BJ (cell line): ENCODE results near the gene SRSF4. TPM values are rescaled to one million over a fixed set of nuclear protein-coding genes. Genes with fewer than 3 reads are reported as not detected.
A peak's percentile ranks its signal among the peaks of the same experiment; 100 is the strongest.

Experiments
- CTCF ChIA-PET: fragments of 350-600 bp; formaldehyde crosslinking; extraction: SDS; loops from one replicate; lab custom pipeline; 2021; ENCODE audit warnings: antibody characterized with exemption, inconsistent platforms; lab: Yijun Ruan, JAX
- POLR2A ChIA-PET: fragments of 300-600 bp; sonication (Branson Sonifier 250); formaldehyde crosslinking; extraction: SDS; loops from one replicate; lab custom pipeline; 2021; ENCODE audit warnings: antibody characterized with exemption; lab: Charles Lee
- DNase-seq: peaks from one replicate; pipeline ENCODE4 v3.0.0-alpha.2; 2011; ENCODE audit warnings: low read depth
- H3K27me3 ChIP-seq: 2 replicates; pipeline ENCODE4 v1.6.0; 2011; ENCODE audit warnings: low read length; ENCODE audit not compliant: control insufficient read depth, insufficient read depth
- H3K36me3 ChIP-seq: 2 replicates; pipeline ENCODE4 v1.5.1; 2011; ENCODE audit warnings: low read length; ENCODE audit not compliant: control insufficient read depth, insufficient read depth
- H3K4me3 ChIP-seq: 2 replicates; pipeline ENCODE4 v1.5.1; 2011; ENCODE audit warnings: low read depth, mild to moderate bottlenecking, control low read depth, low read length
- polyA plus RNA-seq: library from polyadenylated mRNA; depleted of rRNA; stranded (reverse); fragments of >200 nt; gene quantifications from 2 replicates; pipeline ENCODE4 v1.2.3, GENCODE V29; 2011
- TF ChIP-seq, protein P1 (sequence below): IDR thresholded peaks from 2 replicates; pipeline ENCODE4 v1.5.1; 2011; ENCODE audit warnings: low read depth, mild to moderate bottlenecking, control low read depth, inconsistent platforms, low read length, moderate library complexity; ENCODE audit not compliant: insufficient read depth

The SRSF4 gene
- polyA plus RNA-seq, 1 experiment, result 19.6 TPM

DNA sequence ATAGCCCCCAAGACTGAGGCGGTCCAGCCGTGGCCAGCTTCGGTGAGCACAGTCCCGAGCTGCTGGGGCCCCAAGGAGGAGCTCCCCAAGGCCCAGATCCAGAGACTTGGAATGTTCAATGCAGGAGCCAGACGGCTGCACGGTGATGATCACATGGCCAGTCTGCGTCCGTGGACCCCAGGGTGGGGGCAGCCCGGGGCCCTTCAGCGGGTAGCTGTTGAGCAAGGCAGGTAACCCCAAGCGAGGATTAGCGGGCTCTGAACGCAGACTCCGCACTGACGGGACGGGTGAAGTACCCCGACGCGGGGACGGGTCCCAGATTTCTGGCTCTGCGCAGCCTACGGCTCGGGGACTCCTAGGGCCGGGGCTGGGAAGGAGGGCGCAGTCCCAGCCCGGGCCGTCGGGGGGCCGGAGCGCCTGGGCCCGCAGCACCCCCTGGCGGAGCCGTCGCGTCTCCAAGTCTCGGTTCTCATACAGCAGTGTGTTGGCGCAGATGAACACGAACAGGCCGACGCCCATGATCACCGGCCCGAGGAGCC lies 60.7 kb downstream of the SRSF4 start:
- Histone ChIP-seq H3K4me3 (no peak overlapping the region), H3K36me3 (peaks cover 7% of the 10 kb centered on the region), H3K27me3 (no peaks in the 10 kb centered on the region)
- DNase-seq, result no peak
- CTCF ChIA-PET, result interaction anchor here (0.7 to 2.9 kb wide), 12 partner anchors 8 to 239 kb away, joined by 3 to 12 read pairs (median 4); partner anchors contain the start of gene SRSF4
- POLR2A ChIA-PET, result no interaction called here
- TF ChIP-seq, protein P1, sequence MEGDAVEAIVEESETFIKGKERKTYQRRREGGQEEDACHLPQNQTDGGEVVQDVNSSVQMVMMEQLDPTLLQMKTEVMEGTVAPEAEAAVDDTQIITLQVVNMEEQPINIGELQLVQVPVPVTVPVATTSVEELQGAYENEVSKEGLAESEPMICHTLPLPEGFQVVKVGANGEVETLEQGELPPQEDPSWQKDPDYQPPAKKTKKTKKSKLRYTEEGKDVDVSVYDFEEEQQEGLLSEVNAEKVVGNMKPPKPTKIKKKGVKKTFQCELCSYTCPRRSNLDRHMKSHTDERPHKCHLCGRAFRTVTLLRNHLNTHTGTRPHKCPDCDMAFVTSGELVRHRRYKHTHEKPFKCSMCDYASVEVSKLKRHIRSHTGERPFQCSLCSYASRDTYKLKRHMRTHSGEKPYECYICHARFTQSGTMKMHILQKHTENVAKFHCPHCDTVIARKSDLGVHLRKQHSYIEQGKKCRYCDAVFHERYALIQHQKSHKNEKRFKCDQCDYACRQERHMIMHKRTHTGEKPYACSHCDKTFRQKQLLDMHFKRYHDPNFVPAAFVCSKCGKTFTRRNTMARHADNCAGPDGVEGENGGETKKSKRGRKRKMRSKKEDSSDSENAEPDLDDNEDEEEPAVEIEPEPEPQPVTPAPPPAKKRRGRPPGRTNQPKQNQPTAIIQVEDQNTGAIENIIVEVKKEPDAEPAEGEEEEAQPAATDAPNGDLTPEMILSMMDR, result peak; percentile 49

DNA sequence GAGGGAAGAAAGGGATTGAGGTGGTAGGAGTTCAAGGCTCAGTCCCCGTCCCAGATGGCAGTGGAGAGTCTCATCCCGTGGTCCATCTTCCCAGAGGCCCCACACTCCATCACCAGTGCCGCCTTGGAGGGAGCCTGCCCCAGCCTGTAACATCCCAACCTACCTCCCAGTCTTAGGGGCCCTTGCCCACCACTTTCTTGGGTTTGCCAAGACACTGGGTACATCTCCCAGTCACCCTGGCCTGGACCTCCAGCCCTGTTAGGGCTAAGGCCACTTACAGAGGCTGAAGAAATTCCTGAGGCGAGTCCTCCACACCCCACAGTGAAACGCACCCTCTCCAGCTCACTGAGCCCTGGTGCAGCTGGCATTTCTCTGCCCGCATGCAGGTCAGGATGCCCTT lies 61.3 kb downstream of the SRSF4 start:
- DNase-seq, result no peak
- H3K36me3 ChIP-seq, result peaks cover 7% of the 10 kb centered on the region
- no peaks in the 10 kb centered on the region for H3K27me3 ChIP-seq
- CTCF ChIA-PET, result interaction anchor here (0.7 to 2.9 kb wide), 5 partner anchors 10 to 82 kb away, joined by 3 to 8 read pairs (median 5); no protein-coding TSS in a partner anchor
- POLR2A ChIA-PET, result interaction anchor here (0.6 kb wide), 1 partner anchor 25 kb away, joined by 6 read pairs; no protein-coding TSS in a partner anchor
- no peak overlapping the region for H3K4me3 ChIP-seq
- TF ChIP-seq, protein P1, result no peak

DNA sequence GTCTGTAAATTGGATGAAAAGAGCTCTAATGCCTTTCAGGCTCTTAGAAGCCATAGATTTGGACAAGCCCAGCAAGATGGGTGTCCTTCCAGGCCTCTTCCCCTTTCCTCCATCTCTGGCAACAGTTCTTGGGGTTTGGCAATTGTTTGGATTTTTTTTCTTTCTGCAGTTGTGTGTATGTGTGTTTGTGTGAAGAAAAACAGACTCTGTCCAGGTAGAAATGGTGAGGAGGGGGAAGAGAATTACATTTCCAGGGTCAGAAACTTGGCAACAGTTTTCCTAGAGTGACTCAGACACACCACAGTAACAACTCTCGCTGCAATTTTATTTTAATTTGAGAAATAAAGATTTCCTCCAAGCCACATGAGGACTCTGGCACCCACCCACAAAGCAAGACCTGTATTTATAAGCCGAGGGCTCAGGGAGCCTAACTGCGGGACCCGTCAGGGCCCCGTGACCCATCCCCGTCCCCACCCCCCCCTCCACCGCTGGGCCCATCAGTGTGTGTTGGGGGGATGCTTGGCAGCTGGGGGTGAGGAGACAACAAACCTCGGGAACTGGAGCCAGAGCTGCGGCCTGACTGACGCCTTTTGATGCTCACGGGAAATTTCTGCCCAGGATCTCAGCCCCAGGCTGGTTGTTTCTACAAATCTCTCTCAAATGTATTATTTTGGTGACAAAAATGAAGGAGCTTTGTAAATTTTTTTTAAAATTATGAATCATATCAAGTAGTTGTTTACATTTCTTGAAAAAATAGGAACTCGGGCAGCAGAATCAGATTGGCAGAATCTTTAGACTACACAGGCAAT lies 62.4 kb downstream of the SRSF4 start:
- TF ChIP-seq, protein P1, result no peak
- peaks cover 7% of the 10 kb centered on the region for H3K36me3 ChIP-seq
- no peaks in the 10 kb centered on the region for H3K27me3 ChIP-seq
- ChIA-PET CTCF (interaction anchor here (0.6 to 1.6 kb wide), 4 partner anchors 9 to 234 kb away, joined by 3 to 5 read pairs (median 4); no protein-coding TSS in a partner anchor), POLR2A (interaction anchor here (0.6 to 0.7 kb wide), 2 partner anchors 9 to 62 kb away, joined by 3 read pairs; partner anchors contain the start of gene SRSF4)
- H3K4me3 ChIP-seq, result no peak overlapping the region
- no peak for DNase-seq

DNA sequence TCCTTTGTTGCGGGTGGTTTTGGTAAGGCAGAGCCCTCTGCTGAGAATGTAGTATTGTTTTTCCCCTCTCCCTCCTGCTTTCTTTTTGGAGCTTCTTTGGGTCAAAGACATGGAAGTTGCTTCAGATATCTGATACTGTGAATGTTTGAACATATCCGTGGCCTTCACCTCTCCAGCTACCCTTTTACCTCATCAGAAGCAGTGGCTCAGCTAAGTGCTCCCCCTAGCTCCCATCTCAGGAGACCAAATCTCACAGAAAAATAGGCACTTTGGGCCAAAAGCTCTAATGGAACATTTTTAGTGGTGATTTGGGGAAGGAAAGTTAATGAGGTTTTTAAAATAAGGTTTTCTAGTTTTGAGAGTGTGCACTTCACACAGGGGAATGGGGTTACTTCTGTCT lies 64.3 kb downstream of the SRSF4 start:
- ChIA-PET CTCF (interaction anchor here (1.5 to 2.1 kb wide), 4 partner anchors 11 to 241 kb away, joined by 3 to 6 read pairs (median 4); no protein-coding TSS in a partner anchor), POLR2A (interaction anchor here (0.6 kb wide), 1 partner anchor 40 kb away, joined by 9 read pairs; no protein-coding TSS in a partner anchor)
- H3K36me3 ChIP-seq, result peaks cover 7% of the 10 kb centered on the region
- no peak overlapping the region for H3K4me3 ChIP-seq
- H3K27me3 ChIP-seq, result no peaks in the 10 kb centered on the region
- TF ChIP-seq, protein P1, result peak; percentile 38; the same call in 1 of the 2 replicates
- DNase-seq, result no peak

DNA sequence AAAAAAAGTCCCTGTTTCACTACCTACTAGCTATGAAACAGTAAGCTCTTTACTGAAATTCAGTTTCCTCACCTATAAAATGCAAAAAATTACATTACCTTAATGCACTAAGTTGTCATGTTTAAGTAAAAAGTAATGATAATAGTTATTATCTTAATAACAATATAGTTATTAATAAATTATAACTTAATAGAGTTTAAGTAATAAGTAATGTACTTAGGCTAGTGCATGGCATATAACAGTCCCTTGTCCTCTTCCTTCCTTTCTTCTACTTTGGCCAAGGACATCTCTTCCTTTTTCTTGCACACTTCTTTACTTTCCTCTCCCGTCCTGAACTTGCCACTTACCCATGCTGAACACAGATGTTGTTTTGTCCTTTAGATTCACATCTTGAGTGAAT lies 67.0 kb downstream of the SRSF4 start:
- Histone ChIP-seq H3K27me3 (no peaks in the 10 kb centered on the region), H3K4me3 (no peak overlapping the region), H3K36me3 (no peaks in the 10 kb centered on the region)
- no peak for DNase-seq
- TF ChIP-seq, protein P1, result no peak
- POLR2A ChIA-PET, result no interaction called here
- CTCF ChIA-PET, result interaction anchor here (1.8 kb wide), 1 partner anchor 8 kb away, joined by 6 read pairs; no protein-coding TSS in a partner anchor
